ENCODE measurements around the gene RNU2-1.
"Not testable (repeated sequence)": the region's sequence is repeated elsewhere in the genome, so short reads cannot be mapped to it uniquely, and the experiment has no call there.

DNA sequence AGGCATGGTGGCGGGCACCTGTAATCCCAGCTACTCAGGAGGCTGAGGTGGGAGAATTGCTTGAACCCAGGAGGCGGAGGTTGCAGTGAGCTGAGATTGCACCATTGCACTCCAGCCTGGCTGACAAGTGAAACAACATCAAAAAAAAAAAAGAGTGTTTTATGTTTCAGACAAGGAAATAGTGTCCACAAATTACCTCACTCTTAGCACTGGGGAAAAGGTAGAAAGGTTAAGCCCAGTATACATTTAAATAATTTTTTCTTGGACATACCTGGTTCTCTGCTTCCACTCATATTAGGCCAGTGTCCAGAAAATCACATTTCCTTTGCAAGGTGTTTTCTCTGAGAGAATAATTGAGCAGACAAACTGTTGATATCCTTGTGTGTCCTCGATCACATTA is 30.8 kb downstream of the RNU2-1 start:
- TF ChIP-seq ZNF274 (IDR thresholded peaks at IDR 0.05; ENCODE audit: low read depth, low read length); YY1 (IDR thresholded peaks at IDR 0.05; ENCODE audit: insufficient read depth, insufficient read length): not testable (repeated sequence)
